Keratinocyte (primary cell): ENCODE measurements around the gene HOMER1. TPM values are rescaled to one million over a fixed set of nuclear protein-coding genes. Genes with fewer than 3 reads are reported as not detected.

Experiments used
- DNase-seq: peaks from one replicate; pipeline ENCODE4 v3.0.0-alpha.2; 2011; ENCODE audit warnings: low read depth, missing footprints, low spot score
- FAIRE-seq: peaks from 2 replicates; lab custom pipeline; 2011; peaks lifted over from hg19 to GRCh38; lab: Jason Lieb, UNC
- H2AFZ ChIP-seq: 2 replicates; pipeline ENCODE4 v1.6.0; 2012; ENCODE audit warnings: low read length, control low read depth, inconsistent platforms; ENCODE audit not compliant: control insufficient read depth
- H3K27ac ChIP-seq: 2 replicates; pipeline ENCODE4 v1.5.1; 2011; ENCODE audit warnings: low read length; ENCODE audit not compliant: control insufficient read depth, insufficient read depth
- H3K27me3 ChIP-seq: 3 replicates; pipeline ENCODE4 v1.6.0; 2011; ENCODE audit warnings: low read length; ENCODE audit not compliant: control insufficient read depth, insufficient read depth; ENCODE audit errors: extremely low read depth
- H3K36me3 ChIP-seq, 2 experiments: 2 replicates in 1 of 2; 3 replicates in 1 of 2; pipeline ENCODE4 v1.5.1; 2011; ENCODE audit warnings: low read length in 2 of 2, mild to moderate bottlenecking in 1 of 2; ENCODE audit not compliant: control insufficient read depth in 2 of 2, insufficient read depth in 2 of 2; ENCODE audit errors: extremely low read depth in 1 of 2
- H3K4me1 ChIP-seq: 3 replicates; pipeline ENCODE4 v1.5.1; 2011; ENCODE audit warnings: low read length; ENCODE audit not compliant: control insufficient read depth, insufficient read depth; ENCODE audit errors: extremely low read depth
- H3K4me2 ChIP-seq: 3 replicates; pipeline ENCODE4 v1.6.0; 2011; ENCODE audit warnings: low read depth, low read length; ENCODE audit not compliant: control insufficient read depth, insufficient read depth; ENCODE audit errors: extremely low read depth
- H3K4me3 ChIP-seq, 3 experiments: fragments of 200-600 bp in 1 of 3; sonication (generic) in 1 of 3; 2 replicates in 2 of 3; 3 replicates in 1 of 3; pipeline ENCODE4 v1.5.1; 2011 to 2016; ENCODE audit warnings: low read length in 3 of 3, mild to moderate bottlenecking in 3 of 3, control low read depth in 2 of 3, inconsistent platforms in 1 of 3, low read depth in 1 of 3, mixed read lengths in 1 of 3, mixed run types in 1 of 3, moderate library complexity in 1 of 3; ENCODE audit not compliant: control insufficient read depth in 2 of 3, insufficient read depth in 2 of 3; ENCODE audit errors: extremely low read depth in 1 of 3
- H3K79me2 ChIP-seq: 2 replicates; pipeline ENCODE4 v1.6.0; 2012; ENCODE audit warnings: low read length; ENCODE audit not compliant: control insufficient read depth, insufficient read depth
- H3K9ac ChIP-seq: 3 replicates; pipeline ENCODE4 v1.6.0; 2011; ENCODE audit warnings: low read length; ENCODE audit not compliant: control insufficient read depth, insufficient read depth; ENCODE audit errors: extremely low read depth
- H3K9me1 ChIP-seq: 3 replicates; pipeline ENCODE4 v1.6.0; 2011; ENCODE audit warnings: low read length; ENCODE audit not compliant: control insufficient read depth, insufficient read depth; ENCODE audit errors: extremely low read depth
- H3K9me3 ChIP-seq: 2 replicates; pipeline ENCODE4 v1.5.1; 2012; ENCODE audit warnings: low read depth, low read length; ENCODE audit not compliant: control insufficient read depth
- H4K20me1 ChIP-seq: 3 replicates; pipeline ENCODE4 v1.6.0; 2011; ENCODE audit warnings: low read length; ENCODE audit not compliant: control insufficient read depth, insufficient read depth; ENCODE audit errors: extremely low read depth
- EZH2 ChIP-seq: IDR thresholded peaks from one replicate; pipeline ENCODE4 v1.6.1; 2012; ENCODE audit warnings: inconsistent platforms, mild to moderate bottlenecking, low read length, moderate library complexity
- dilution Hi-C: fragments of 300-500 bp; cut with MboI; formaldehyde crosslinking; loops from one replicate; pipeline ENCODE4 v1.7.0; 2020; ENCODE audit warnings: low sequenced_read_pairs; ENCODE audit not compliant: extremely low pct_ligation_motif_present
- polyA plus RNA-seq, 5 experiments: library from polyadenylated mRNA; depleted of rRNA in 3 of 5; stranded (reverse) in 3 of 5; stranded (forward) in 1 of 5; unstranded in 1 of 5; fragments of >200 nt; gene quantifications; 1 replicate in 1 of 5; 2 replicates in 3 of 5; 3 replicates in 1 of 5; pipeline versions ENCODE4 v1.2.1 to v1.2.3, GENCODE V29; 2011 to 2012; ENCODE audit warnings: missing spikeins in 2 of 5, low read depth in 1 of 5, low replicate concordance in 1 of 5
- TF ChIP-seq, protein P1 (sequence below), 3 experiments: IDR thresholded peaks in 1 of 3; conservative IDR thresholded peaks in 1 of 3; optimal IDR thresholded peaks in 1 of 3; 2 replicates in 2 of 3; 3 replicates in 1 of 3; pipeline versions ENCODE3 to v1.5.1; 2011; ENCODE audit warnings: low read length in 3 of 3, mild to moderate bottlenecking in 3 of 3, moderate library complexity in 2 of 3, control low read depth in 1 of 3, inconsistent platforms in 1 of 3; ENCODE audit not compliant: insufficient read depth in 2 of 3; ENCODE audit errors: extremely low read depth in 1 of 3

HOMER1 gene
- polyA plus RNA-seq, 1 donor (not counting 4 experiments of a cell fraction or from before 2014, with no cell fraction given), result 6.5 TPM

DNA sequence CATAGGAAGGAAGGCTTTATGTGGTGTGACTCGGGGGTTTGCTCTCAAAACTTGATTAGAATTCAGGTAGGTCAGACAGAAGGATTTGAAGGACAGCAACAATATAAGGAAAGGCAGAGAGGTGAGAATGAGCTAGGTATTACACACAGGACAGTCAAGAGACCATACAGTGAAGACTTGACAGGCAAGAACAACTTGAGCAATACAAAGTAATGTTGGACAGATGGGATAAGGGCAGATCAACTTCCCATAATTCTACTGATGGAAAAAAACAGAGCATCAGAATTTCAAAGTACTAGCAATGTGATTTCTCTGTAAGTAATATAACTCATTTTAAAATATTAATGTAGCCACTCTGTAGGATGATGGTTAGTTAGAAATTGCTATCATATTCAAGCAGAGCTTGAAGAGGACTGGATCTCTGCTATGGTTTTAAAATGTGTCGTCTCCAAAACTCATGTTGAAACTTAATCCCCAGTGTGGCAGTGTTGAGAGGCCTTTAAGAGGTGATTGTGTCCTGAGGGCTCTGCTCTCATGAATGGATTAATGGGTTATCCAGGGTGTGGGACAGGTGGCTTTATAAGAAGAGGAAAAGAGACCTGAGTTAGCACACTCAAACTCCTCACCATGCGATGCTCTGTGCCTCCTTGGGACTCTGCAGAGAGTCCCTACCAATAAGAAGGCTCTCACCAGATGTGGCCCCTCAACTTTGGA lies 22.4 kb upstream of the HOMER1 start:
- H4K20me1 ChIP-seq, result no peaks in the 10 kb centered on the region
- dilution Hi-C loops, result no loop called here

DNA sequence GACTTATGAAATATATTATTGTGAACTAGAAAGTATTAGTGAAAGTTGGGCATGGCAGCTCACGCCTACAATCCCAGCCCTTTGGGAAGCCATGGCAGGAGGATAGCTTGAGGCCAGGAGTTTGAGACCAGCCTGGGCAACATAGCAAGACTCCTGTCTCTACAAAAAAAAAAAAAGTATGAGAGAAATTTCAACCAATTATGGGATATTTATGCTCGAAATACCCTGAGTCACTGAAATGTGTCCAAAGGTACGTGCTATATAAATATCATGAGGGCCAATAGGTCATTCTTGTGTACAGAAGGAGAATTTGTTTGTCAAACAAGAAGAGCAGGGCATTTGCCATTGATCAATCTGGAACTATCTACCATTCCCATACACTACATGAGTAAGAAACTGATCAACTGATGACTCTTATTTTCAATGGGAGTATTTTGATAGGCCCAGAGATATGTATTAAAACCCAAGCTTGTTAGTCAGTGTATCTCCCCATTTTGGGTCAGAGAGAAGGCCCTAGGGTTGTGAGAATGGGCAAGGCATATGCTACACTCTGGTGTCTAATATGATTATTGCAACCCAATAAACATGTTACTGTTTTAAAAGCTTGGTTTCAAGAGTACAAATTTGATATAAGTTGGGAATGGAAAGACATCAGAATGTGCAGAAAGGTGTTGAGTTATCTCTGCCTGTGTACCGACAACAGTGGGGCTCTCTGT lies 21.7 kb upstream of the HOMER1 start:
- Histone ChIP-seq H3K79me2 (no peaks in the 10 kb centered on the region), H4K20me1 (no peaks in the 10 kb centered on the region), H3K9me3 (no peaks in the 10 kb centered on the region), H3K36me3 (no peaks in the 10 kb centered on the region), H3K9ac (no peak overlapping the region), H3K27me3 (no peaks in the 10 kb centered on the region), H3K4me2 (no peak overlapping the region), H3K9me1 (no peaks in the 10 kb centered on the region), H2AFZ (no peak overlapping the region), H3K4me1 (no peaks in the 10 kb centered on the region), H3K27ac (no peak overlapping the region), H3K4me3 (no peak overlapping the region)
- no peak for FAIRE-seq
- dilution Hi-C loops, result no loop called here
- TF ChIP-seq EZH2, result no peak
- TF ChIP-seq, protein P1, sequence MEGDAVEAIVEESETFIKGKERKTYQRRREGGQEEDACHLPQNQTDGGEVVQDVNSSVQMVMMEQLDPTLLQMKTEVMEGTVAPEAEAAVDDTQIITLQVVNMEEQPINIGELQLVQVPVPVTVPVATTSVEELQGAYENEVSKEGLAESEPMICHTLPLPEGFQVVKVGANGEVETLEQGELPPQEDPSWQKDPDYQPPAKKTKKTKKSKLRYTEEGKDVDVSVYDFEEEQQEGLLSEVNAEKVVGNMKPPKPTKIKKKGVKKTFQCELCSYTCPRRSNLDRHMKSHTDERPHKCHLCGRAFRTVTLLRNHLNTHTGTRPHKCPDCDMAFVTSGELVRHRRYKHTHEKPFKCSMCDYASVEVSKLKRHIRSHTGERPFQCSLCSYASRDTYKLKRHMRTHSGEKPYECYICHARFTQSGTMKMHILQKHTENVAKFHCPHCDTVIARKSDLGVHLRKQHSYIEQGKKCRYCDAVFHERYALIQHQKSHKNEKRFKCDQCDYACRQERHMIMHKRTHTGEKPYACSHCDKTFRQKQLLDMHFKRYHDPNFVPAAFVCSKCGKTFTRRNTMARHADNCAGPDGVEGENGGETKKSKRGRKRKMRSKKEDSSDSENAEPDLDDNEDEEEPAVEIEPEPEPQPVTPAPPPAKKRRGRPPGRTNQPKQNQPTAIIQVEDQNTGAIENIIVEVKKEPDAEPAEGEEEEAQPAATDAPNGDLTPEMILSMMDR (optimal IDR thresholded peaks at IDR 0.05 in 1 of 3, IDR thresholded peaks at IDR 0.05 in 1 of 3, conservative IDR thresholded peaks at IDR 0.05 in 1 of 3; ENCODE audit: extremely low read depth in 1 of 3, insufficient read depth in 2 of 3, low read length in 3 of 3), result no peak
- no peak for DNase-seq

More for the DNA sequence above, 22.4 kb upstream of the HOMER1 start:
- TF ChIP-seq EZH2, result no peak
- TF ChIP-seq, protein P1 (optimal IDR thresholded peaks at IDR 0.05 in 1 of 3, IDR thresholded peaks at IDR 0.05 in 1 of 3, conservative IDR thresholded peaks at IDR 0.05 in 1 of 3; ENCODE audit: extremely low read depth in 1 of 3, insufficient read depth in 2 of 3, low read length in 3 of 3), result no peak
- Histone ChIP-seq H3K36me3 (no peaks in the 10 kb centered on the region), H3K9me1 (no peaks in the 10 kb centered on the region), H3K79me2 (no peaks in the 10 kb centered on the region), H3K4me3 (no peak overlapping the region), H3K4me2 (no peak overlapping the region), H2AFZ (no peak overlapping the region), H3K27me3 (no peaks in the 10 kb centered on the region), H3K9ac (no peak overlapping the region), H3K4me1 (no peaks in the 10 kb centered on the region), H3K27ac (no peak overlapping the region), H3K9me3 (no peaks in the 10 kb centered on the region)
- FAIRE-seq (no peak), DNase-seq (no peak)
